Measurements from ENCODE around the gene UBR4.

DNA sequence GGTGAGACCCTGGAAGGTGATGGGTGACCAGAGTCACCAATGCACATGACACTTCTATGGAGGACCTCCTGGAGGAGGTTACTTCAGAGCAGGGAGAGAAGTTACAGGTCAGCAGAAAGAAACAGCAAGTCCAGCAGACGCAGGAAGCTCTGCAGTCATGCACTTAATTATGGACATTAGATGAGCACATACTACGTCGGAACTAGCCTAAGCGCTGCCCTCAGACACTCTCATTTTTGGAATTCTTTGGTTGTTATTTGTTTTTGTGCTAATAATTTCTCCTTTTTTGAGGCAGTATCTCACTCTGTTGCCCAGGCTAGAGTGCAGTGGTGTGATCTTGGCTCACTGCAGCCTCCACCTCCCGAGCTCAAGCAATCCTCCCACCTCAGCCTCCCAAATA, 160.3 kb downstream of the UBR4 start:
- TF ChIP-seq, protein P1, sequence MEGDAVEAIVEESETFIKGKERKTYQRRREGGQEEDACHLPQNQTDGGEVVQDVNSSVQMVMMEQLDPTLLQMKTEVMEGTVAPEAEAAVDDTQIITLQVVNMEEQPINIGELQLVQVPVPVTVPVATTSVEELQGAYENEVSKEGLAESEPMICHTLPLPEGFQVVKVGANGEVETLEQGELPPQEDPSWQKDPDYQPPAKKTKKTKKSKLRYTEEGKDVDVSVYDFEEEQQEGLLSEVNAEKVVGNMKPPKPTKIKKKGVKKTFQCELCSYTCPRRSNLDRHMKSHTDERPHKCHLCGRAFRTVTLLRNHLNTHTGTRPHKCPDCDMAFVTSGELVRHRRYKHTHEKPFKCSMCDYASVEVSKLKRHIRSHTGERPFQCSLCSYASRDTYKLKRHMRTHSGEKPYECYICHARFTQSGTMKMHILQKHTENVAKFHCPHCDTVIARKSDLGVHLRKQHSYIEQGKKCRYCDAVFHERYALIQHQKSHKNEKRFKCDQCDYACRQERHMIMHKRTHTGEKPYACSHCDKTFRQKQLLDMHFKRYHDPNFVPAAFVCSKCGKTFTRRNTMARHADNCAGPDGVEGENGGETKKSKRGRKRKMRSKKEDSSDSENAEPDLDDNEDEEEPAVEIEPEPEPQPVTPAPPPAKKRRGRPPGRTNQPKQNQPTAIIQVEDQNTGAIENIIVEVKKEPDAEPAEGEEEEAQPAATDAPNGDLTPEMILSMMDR (IDR thresholded peaks at IDR 0.05): no peak
- no peak for TF ChIP-seq SIN3A (IDR thresholded peaks at IDR 0.05; ENCODE audit: borderline replicate concordance, insufficient read depth, low read depth, low read length)

Data from Panc1 (cell line).